Caco-2 (cell line): ENCODE results near the gene RTKN2. TPM values are rescaled to one million over a fixed set of nuclear protein-coding genes. Genes with fewer than 3 reads are reported as not detected.

ENCODE experiments used
- BruUV-seq: library from RNA; stranded (reverse); fragments of 400-500 nt; replicated peaks from 2 replicates; lab custom pipeline; 2021; lab: Mats Ljungman, UMichigan
- CTCF ChIA-PET: fragments of 300-600 bp; sonication (Branson Sonifier 250); formaldehyde crosslinking; loops from one replicate; lab custom pipeline; 2022; ENCODE audit warnings: antibody characterized with exemption; lab: Charles Lee
- POLR2A ChIA-PET: fragments of 300-600 bp; sonication (Branson Sonifier 250); formaldehyde crosslinking; loops from one replicate; lab custom pipeline; 2022; ENCODE audit warnings: antibody characterized with exemption; lab: Charles Lee
- DNase-seq, 2 experiments: peaks; one replicate each; pipeline versions ENCODE4 v3.0.0 to v3.0.0-alpha.2; 2020 to 2022
- H3K27me3 ChIP-seq: replicated peaks from 2 replicates; pipeline ENCODE4 v1.6.0; 2011; ENCODE audit warnings: low read length; ENCODE audit not compliant: control insufficient read depth, insufficient read depth
- H3K36me3 ChIP-seq: 2 replicates; pipeline ENCODE4 v1.5.1; 2011; ENCODE audit warnings: low read length; ENCODE audit not compliant: control insufficient read depth, insufficient read depth
- H3K4me1 ChIP-seq: fragments of 250-450 bp; sonication (Bioruptor Pico); 2 replicates; pipeline ENCODE4 v1.5.1; 2020; ENCODE audit warnings: mild to moderate bottlenecking
- H3K4me3 ChIP-seq: 2 replicates; pipeline ENCODE4 v1.5.1; 2011; ENCODE audit warnings: low read depth, mild to moderate bottlenecking, control low read depth, low read length
- H3K9me3 ChIP-seq: fragments of 250-450 bp; sonication (Bioruptor Pico); 2 replicates; pipeline ENCODE4 v1.5.1; 2020; ENCODE audit warnings: mild to moderate bottlenecking, moderate library complexity
- H3K27ac Mint-ChIP-seq: one replicate; pipeline ENCODE4 v1.8.0; 2022; ENCODE audit warnings: mixed read lengths; ENCODE audit not compliant: unreplicated experiment
- H3K27me3 Mint-ChIP-seq: one replicate; pipeline ENCODE4 v1.8.0; 2022; ENCODE audit warnings: mixed read lengths; ENCODE audit not compliant: insufficient read depth, unreplicated experiment
- H3K36me3 Mint-ChIP-seq: one replicate; pipeline ENCODE4 v1.8.0; 2022; ENCODE audit warnings: mild to moderate bottlenecking, mixed read lengths; ENCODE audit not compliant: insufficient read depth, unreplicated experiment
- H3K4me1 Mint-ChIP-seq: one replicate; pipeline ENCODE4 v1.8.0; 2022; ENCODE audit warnings: low read depth, mixed read lengths; ENCODE audit not compliant: unreplicated experiment
- H3K4me3 Mint-ChIP-seq: one replicate; pipeline ENCODE4 v1.8.0; 2022; ENCODE audit warnings: mild to moderate bottlenecking, moderate library complexity, mixed read lengths; ENCODE audit not compliant: unreplicated experiment
- H3K9me3 Mint-ChIP-seq: one replicate; pipeline ENCODE4 v1.8.0; 2022; ENCODE audit warnings: mixed read lengths; ENCODE audit not compliant: unreplicated experiment
- intact Hi-C: fragments of 100-400 bp; cut with micrococcal nuclease; formaldehyde crosslinking; loops from one replicate; pipeline ENCODE4 v1.10.0; 2022; ENCODE audit not compliant: unreplicated experiment
- total RNA-seq: library from RNA; stranded (reverse); gene quantifications from 2 replicates; pipeline ENCODE4 v1.2.3, GENCODE V29; 2022
- TF ChIP-seq, protein P1 (sequence below), 2 experiments: fragments of 200-600 bp in 1 of 2; IDR thresholded peaks; 1 replicate in 1 of 2; 2 replicates in 1 of 2; pipeline versions ENCODE4 v1.5.1 to v1.8.0; 2011 to 2022; ENCODE audit warnings: antibody characterized with exemption in 1 of 2, control low read depth in 1 of 2, inconsistent platforms in 1 of 2, low read depth in 1 of 2, low read length in 1 of 2, mild to moderate bottlenecking in 1 of 2, moderate library complexity in 1 of 2; ENCODE audit not compliant: insufficient read depth in 1 of 2, severe bottlenecking in 1 of 2, unreplicated experiment in 1 of 2

The RTKN2 gene
- total RNA-seq, 1 experiment from 2014 or later = 37.1 TPM

- ChIA-PET CTCF (no interaction called here), POLR2A (no interaction called here)
- Histone ChIP-seq H3K36me3 (peaks cover 2% of the 10 kb centered on the region; the same call in 1 of the 2 replicates), H3K9me3 (no peaks in the 10 kb centered on the region), H3K4me3 (no peak overlapping the region), H3K27me3 (no peaks in the 10 kb centered on the region), H3K4me1 (no peaks in the 10 kb centered on the region)
- no peaks in the 10 kb centered on the region for H3K27me3 Mint-ChIP-seq
- H3K36me3 Mint-ChIP-seq = peaks cover 6% of the 10 kb centered on the region
- no TSS peak for BruUV-seq
- no peak for DNase-seq
- H3K9me3 Mint-ChIP-seq = no peaks in the 10 kb centered on the region
- H3K4me1 Mint-ChIP-seq = peaks cover 7% of the 10 kb centered on the region
- no peak overlapping the region for H3K27ac Mint-ChIP-seq
- H3K4me3 Mint-ChIP-seq = no peak overlapping the region
- intact Hi-C loops = no loop called here
- TF ChIP-seq, protein P1, sequence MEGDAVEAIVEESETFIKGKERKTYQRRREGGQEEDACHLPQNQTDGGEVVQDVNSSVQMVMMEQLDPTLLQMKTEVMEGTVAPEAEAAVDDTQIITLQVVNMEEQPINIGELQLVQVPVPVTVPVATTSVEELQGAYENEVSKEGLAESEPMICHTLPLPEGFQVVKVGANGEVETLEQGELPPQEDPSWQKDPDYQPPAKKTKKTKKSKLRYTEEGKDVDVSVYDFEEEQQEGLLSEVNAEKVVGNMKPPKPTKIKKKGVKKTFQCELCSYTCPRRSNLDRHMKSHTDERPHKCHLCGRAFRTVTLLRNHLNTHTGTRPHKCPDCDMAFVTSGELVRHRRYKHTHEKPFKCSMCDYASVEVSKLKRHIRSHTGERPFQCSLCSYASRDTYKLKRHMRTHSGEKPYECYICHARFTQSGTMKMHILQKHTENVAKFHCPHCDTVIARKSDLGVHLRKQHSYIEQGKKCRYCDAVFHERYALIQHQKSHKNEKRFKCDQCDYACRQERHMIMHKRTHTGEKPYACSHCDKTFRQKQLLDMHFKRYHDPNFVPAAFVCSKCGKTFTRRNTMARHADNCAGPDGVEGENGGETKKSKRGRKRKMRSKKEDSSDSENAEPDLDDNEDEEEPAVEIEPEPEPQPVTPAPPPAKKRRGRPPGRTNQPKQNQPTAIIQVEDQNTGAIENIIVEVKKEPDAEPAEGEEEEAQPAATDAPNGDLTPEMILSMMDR (IDR thresholded peaks at IDR 0.05; ENCODE audit: insufficient read depth in 1 of 2, low read depth in 1 of 2, low read length in 1 of 2, severe bottlenecking in 1 of 2, unreplicated experiment in 1 of 2) = no peak
Observed at GRCh38 chr10:62196528-62196927, 72.1 kb downstream of the RTKN2 start.

- H3K27ac Mint-ChIP-seq = no peak overlapping the region
- BruUV-seq = no TSS peak
- CTCF ChIA-PET = no interaction called here
Observed at GRCh38 chr10:62195675-62195926, 73.0 kb downstream of the RTKN2 start.

GRCh38 chr10:62194924-62195674, 73.5 kb downstream of the RTKN2 start:
- intact Hi-C loops = loop anchor here (5.0 kb wide), 1 partner anchor 158 kb away; no protein-coding TSS in a partner anchor
- DNase-seq = no peak
- Mint-ChIP-seq H3K4me3 (no peak overlapping the region), H3K36me3 (peaks cover 7% of the 10 kb centered on the region), H3K27ac (no peak overlapping the region), H3K9me3 (no peaks in the 10 kb centered on the region), H3K4me1 (peaks cover 14% of the 10 kb centered on the region), H3K27me3 (no peaks in the 10 kb centered on the region)
- ChIA-PET CTCF (no interaction called here), POLR2A (interaction anchor here (0.6 kb wide), 1 partner anchor 23 kb away, joined by 5 read pairs; no protein-coding TSS in a partner anchor)
- Histone ChIP-seq H3K4me1 (no peaks in the 10 kb centered on the region), H3K9me3 (no peaks in the 10 kb centered on the region), H3K36me3 (peaks cover 4% of the 10 kb centered on the region), H3K4me3 (no peak overlapping the region), H3K27me3 (no peaks in the 10 kb centered on the region)
- no TSS peak for BruUV-seq
- TF ChIP-seq, protein P1 (IDR thresholded peaks at IDR 0.05; ENCODE audit: insufficient read depth in 1 of 2, low read depth in 1 of 2, low read length in 1 of 2, severe bottlenecking in 1 of 2, unreplicated experiment in 1 of 2) = no peak

More at GRCh38 chr10:62195675-62195926, 73.0 kb downstream of the RTKN2 start:
- Histone ChIP-seq H3K27me3 (no peaks in the 10 kb centered on the region), H3K9me3 (no peaks in the 10 kb centered on the region), H3K36me3 (peaks cover 2% of the 10 kb centered on the region), H3K4me3 (no peak overlapping the region), H3K4me1 (no peaks in the 10 kb centered on the region)
- intact Hi-C loops = no loop called here
- Mint-ChIP-seq H3K4me3 (no peak overlapping the region), H3K4me1 (peaks cover 12% of the 10 kb centered on the region), H3K27me3 (no peaks in the 10 kb centered on the region), H3K36me3 (peaks cover 6% of the 10 kb centered on the region), H3K9me3 (no peaks in the 10 kb centered on the region)
- no peak for DNase-seq
- POLR2A ChIA-PET = interaction anchor here (0.6 kb wide), 1 partner anchor 22 kb away, joined by 5 read pairs; no protein-coding TSS in a partner anchor
- TF ChIP-seq, protein P1 (IDR thresholded peaks at IDR 0.05; ENCODE audit: insufficient read depth in 1 of 2, low read depth in 1 of 2, low read length in 1 of 2, severe bottlenecking in 1 of 2, unreplicated experiment in 1 of 2) = no peak
